Osteocyte (in vitro differentiated cells): ENCODE data around the gene ANKRD26. TPM values are rescaled to one million over a fixed set of nuclear protein-coding genes. Genes with fewer than 3 reads are reported as not detected.

Experiments used
- DNase-seq: peaks from one replicate; pipeline ENCODE4 v3.0.0; 2021; ENCODE audit warnings: mixed read lengths; ENCODE audit not compliant: unreplicated experiment; ENCODE audit errors: extremely low spot score
- H3K27ac Mint-ChIP-seq: one replicate; pipeline ENCODE4 v1.8.0; 2021; ENCODE audit warnings: mild to moderate bottlenecking, mixed read lengths; ENCODE audit not compliant: unreplicated experiment
- H3K27me3 Mint-ChIP-seq: one replicate; pipeline ENCODE4 v1.8.0; 2021; ENCODE audit warnings: mixed read lengths; ENCODE audit not compliant: unreplicated experiment
- H3K36me3 Mint-ChIP-seq: one replicate; pipeline ENCODE4 v1.8.0; 2021; ENCODE audit warnings: mixed read lengths; ENCODE audit not compliant: unreplicated experiment
- H3K4me1 Mint-ChIP-seq: one replicate; pipeline ENCODE4 v1.8.0; 2021; ENCODE audit warnings: mixed read lengths; ENCODE audit not compliant: unreplicated experiment
- H3K4me3 Mint-ChIP-seq: one replicate; pipeline ENCODE4 v1.8.0; 2021; ENCODE audit warnings: mild to moderate bottlenecking, moderate library complexity, mixed read lengths; ENCODE audit not compliant: unreplicated experiment
- H3K9me3 Mint-ChIP-seq: one replicate; pipeline ENCODE4 v1.8.0; 2021; ENCODE audit warnings: mixed read lengths; ENCODE audit not compliant: unreplicated experiment
- total RNA-seq: library from RNA; stranded (reverse); gene quantifications from 2 replicates; pipeline ENCODE4 v1.2.1, GENCODE V29; 2021
- TF ChIP-seq, protein P1 (sequence below): fragments of 200-600 bp; sonication (generic); IDR thresholded peaks from 2 replicates; pipeline ENCODE4 v1.5.0; 2021; ENCODE audit warnings: antibody characterized with exemption, mild to moderate bottlenecking, moderate library complexity

ANKRD26 gene
- total RNA-seq, 1 donor from 2014 or later, result 12.2 TPM

DNA sequence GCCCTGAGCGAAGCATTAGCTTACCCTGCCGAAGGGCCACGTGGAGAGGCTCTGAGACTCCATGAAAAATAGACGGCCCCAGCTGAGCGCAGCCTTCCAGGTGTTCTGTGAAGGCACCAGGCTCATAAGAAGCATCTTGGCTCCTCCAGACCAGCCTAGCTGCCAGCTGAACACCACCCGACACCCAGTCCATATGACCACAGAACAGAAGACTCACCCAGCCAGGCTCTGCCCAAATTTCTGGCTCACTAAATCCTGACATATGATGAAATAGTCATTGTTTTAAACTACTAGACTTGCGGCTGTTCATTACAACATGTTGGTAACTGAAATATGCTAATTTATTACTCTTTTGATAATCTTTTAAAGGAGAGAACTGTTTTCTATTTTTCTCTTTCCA, 140.0 kb downstream of the ANKRD26 start:
- no peaks in the 10 kb centered on the region for H3K27me3 Mint-ChIP-seq
- no peaks in the 10 kb centered on the region for H3K9me3 Mint-ChIP-seq
- H3K36me3 Mint-ChIP-seq, result no peaks in the 10 kb centered on the region
- H3K4me3 Mint-ChIP-seq, result no peak overlapping the region
- H3K27ac Mint-ChIP-seq, result no peak overlapping the region
- DNase-seq, result no peak
- TF ChIP-seq, protein P1, sequence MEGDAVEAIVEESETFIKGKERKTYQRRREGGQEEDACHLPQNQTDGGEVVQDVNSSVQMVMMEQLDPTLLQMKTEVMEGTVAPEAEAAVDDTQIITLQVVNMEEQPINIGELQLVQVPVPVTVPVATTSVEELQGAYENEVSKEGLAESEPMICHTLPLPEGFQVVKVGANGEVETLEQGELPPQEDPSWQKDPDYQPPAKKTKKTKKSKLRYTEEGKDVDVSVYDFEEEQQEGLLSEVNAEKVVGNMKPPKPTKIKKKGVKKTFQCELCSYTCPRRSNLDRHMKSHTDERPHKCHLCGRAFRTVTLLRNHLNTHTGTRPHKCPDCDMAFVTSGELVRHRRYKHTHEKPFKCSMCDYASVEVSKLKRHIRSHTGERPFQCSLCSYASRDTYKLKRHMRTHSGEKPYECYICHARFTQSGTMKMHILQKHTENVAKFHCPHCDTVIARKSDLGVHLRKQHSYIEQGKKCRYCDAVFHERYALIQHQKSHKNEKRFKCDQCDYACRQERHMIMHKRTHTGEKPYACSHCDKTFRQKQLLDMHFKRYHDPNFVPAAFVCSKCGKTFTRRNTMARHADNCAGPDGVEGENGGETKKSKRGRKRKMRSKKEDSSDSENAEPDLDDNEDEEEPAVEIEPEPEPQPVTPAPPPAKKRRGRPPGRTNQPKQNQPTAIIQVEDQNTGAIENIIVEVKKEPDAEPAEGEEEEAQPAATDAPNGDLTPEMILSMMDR, result no peak
- H3K4me1 Mint-ChIP-seq, result no peaks in the 10 kb centered on the region

DNA sequence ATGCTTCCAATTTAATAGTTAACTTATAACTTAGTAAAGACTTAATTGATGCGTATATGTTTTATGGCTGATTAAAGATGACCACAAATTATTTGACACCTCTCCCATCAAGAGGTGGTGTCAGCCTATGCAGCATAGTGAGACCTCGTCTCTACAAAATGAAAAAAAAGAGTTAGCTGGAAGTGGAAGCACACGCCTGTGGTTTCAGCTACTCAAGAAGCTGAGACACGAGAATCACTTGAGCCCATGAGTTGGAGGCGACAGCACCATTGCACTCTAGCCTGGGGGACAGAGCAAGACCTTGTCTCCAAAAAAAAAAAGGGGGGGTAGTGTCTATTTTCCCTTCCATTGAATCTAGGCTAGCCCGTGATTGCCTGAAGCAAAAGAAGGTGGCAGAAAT, 140.5 kb downstream of the ANKRD26 start:
- DNase-seq, result no peak
- Mint-ChIP-seq H3K4me3 (no peak overlapping the region), H3K27ac (no peak overlapping the region), H3K36me3 (no peaks in the 10 kb centered on the region), H3K4me1 (no peaks in the 10 kb centered on the region), H3K9me3 (no peaks in the 10 kb centered on the region), H3K27me3 (no peaks in the 10 kb centered on the region)
- TF ChIP-seq, protein P1, result no peak

Other genes with a start within 250 kb of the ANKRD26 start
- gene ABI1, start 239.5 kb downstream of the ANKRD26 start, total RNA-seq, result 62.2 and 64.1 TPM in 2 replicates
- gene YME1L1, start 53.9 kb upstream of the ANKRD26 start, total RNA-seq, result 114 and 119 TPM in 2 replicates
- gene MASTL, start 54.9 kb upstream of the ANKRD26 start, total RNA-seq, result 7.8 and 10.5 TPM in 2 replicates
- gene ACBD5, start 140.3 kb upstream of the ANKRD26 start, total RNA-seq, result 24.4 and 25.0 TPM in 2 replicates